Measurements from ENCODE around the gene ELAC1.
A peak's percentile ranks its signal among the peaks of the same experiment; 100 is the strongest.

ELAC1 gene

GRCh38 chr18:51025512-51025911 lies 57.7 kb downstream of the ELAC1 start:
- no peaks in the 10 kb centered on the region for H3K9me3 ChIP-seq (ENCODE audit: low read length)
- H3K4me1 ChIP-seq (ENCODE audit: insufficient read depth, low read length), result peaks cover 15% of the 10 kb centered on the region
- H3K4me3 ChIP-seq (ENCODE audit: low read depth in 1 of 2, low read length in 2 of 2), result no peak overlapping the region
- H3K36me3 ChIP-seq (ENCODE audit: insufficient read depth, low read length), result peaks cover 8% of the 10 kb centered on the region
- H3K27me3 ChIP-seq (ENCODE audit: control insufficient read depth in 1 of 2, insufficient read depth in 2 of 2, low read length in 2 of 2), result no peaks in the 10 kb centered on the region
- H3K27ac ChIP-seq (ENCODE audit: low read depth, low read length), result no peak overlapping the region
- no peak overlapping the region for H3K9ac ChIP-seq (ENCODE audit: low read length)

DNA sequence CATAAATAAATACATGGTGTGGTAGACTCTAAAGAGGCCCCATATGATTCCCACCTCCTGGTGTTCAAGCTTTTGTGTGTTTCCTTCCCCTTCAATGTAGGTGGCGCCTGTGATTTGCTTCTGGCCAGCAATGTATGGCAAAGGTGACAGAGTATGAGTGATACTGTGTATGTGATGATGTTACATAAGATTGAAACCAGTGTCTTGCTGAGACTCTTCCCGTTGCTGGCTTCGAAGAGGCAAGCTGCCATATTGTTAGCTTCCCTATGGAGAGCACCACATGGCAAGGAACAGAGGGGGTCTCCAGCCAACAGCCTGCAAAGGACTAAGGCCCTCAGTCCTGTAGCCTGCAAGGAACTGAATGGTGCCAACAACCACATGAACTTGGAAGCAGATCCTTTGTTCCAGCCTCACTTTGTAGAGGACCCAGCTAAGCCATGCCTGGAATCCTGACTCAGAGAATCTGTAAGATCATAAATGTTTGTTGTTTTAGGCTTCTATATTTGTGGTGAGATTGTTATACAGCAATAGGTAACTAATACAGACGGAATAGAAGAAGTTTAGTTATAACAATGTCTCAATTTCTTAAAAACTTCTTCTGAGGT lies 60.5 kb downstream of the ELAC1 start:
- Histone ChIP-seq H3K4me1 (ENCODE audit: insufficient read depth, low read length) (peaks cover 30% of the 10 kb centered on the region), H3K36me3 (ENCODE audit: insufficient read depth, low read length) (peaks cover 8% of the 10 kb centered on the region), H3K27me3 (ENCODE audit: control insufficient read depth in 1 of 2, insufficient read depth in 2 of 2, low read length in 2 of 2) (no peaks in the 10 kb centered on the region), H3K9me3 (ENCODE audit: low read length) (no peaks in the 10 kb centered on the region), H3K4me3 (ENCODE audit: low read depth in 1 of 2, low read length in 2 of 2) (no peak overlapping the region), H3K27ac (ENCODE audit: low read depth, low read length) (no peak overlapping the region), H3K9ac (ENCODE audit: low read length) (peak overlapping the region; percentile 90)

- peak overlapping the region; percentile 90 for H3K9ac ChIP-seq (ENCODE audit: low read length)
- H3K36me3 ChIP-seq (ENCODE audit: insufficient read depth, low read length), result peaks cover 8% of the 10 kb centered on the region
- no peaks in the 10 kb centered on the region for H3K9me3 ChIP-seq (ENCODE audit: low read length)
- peak overlapping the region; percentile 88 for H3K27ac ChIP-seq (ENCODE audit: low read depth, low read length)
- H3K4me3 ChIP-seq (ENCODE audit: low read depth in 1 of 2, low read length in 2 of 2), result peak overlapping the region; percentile 71 to 81
- H3K4me1 ChIP-seq (ENCODE audit: insufficient read depth, low read length), result peaks cover 39% of the 10 kb centered on the region
- H3K27me3 ChIP-seq (ENCODE audit: control insufficient read depth in 1 of 2, insufficient read depth in 2 of 2, low read length in 2 of 2), result no peaks in the 10 kb centered on the region
These were observed 61.5 kb downstream of the ELAC1 start for GRCh38 chr18:51029378-51029693.

DNA sequence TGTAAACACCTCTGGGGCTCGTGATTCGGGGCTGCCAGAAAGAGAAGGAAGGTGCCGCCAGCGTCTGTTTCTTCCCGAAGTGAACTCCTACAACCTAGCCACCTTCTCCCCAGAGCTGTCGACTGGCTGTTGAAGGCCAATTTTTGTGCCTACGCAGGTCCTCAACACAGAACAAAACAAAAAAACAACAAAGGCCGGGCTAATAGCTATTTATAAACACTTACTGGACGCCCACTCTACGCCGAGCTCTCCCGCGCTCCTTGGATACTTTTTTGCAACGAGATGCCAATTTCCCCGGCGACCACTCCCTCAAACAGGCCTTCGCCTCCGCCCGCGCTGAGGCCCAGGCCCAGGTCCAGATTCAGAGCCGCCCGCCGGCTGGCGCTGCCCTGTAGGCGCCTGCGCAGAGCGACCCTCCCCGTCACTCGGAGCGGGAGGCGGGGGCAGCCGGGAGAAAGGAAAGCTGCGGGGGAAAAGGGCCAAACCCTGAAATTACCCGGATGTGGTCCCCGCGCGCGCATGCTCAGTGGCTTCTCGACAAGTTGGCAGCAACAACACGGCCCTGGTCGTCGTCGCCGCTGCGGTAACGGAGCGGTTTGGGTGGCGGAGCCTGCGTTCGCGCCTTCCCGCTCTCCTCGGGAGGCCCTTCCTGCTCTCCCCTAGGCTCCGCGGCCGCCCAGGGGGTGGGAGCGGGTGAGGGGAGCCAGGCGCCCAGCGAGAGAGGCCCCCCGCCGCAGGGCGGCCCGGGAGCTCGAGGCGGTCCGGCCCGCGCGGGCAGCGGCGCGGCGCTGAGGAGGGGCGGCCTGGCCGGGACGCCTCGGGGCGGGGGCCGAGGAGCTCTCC lies 62.1 kb downstream of the ELAC1 start, which contains the start of gene SMAD4:
Gene SMAD4, plus strand, starts transcription at position 520 of the 843 bp plus-strand sequence. CDS start 16,834 bp downstream, outside the sequence.
- peak within 1 kb of the TSS; percentile 92 for H3K27ac ChIP-seq (ENCODE audit: low read depth, low read length)

DNA sequence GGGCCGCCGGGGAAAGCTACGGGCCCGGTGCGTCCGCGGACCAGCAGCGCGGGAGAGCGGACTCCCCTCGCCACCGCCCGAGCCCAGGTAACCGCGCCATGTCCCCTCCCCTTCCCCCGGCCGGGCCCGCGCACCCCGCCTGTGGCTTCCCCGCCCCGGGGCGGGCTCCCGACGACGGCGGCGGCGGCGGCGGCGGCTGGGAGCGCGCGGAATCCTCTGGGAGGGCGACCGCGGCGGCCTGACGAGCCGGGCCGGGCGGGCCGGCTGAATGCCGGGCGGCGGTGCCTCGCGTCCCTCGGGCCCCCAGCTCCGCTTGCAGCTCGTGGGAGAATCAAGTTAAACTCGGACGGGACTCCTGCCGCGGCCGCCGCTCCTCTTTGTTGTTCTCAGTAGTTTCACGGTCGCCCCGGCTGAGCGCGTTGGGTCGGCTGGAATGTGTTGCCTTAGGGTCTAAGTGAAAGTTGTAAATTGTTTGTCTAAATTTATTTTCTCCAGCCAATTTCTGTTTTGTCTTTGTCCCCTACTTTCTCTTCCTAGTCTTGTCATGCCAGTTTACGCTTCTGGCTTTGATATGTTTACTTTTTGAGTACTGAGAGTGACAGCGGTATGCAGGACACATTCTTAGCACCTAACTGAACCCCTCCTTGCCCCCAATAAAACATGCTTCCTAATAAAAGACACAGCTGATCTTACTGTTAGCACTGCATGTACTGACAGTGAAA lies 62.9 kb downstream of the ELAC1 start:
- Histone ChIP-seq H3K4me1 (ENCODE audit: insufficient read depth, low read length) (peaks cover 53% of the 10 kb centered on the region), H3K9ac (ENCODE audit: low read length) (peak overlapping the region; percentile 91), H3K27ac (ENCODE audit: low read depth, low read length) (peak overlapping the region; percentile 92), H3K36me3 (ENCODE audit: insufficient read depth, low read length) (peaks cover 5% of the 10 kb centered on the region), H3K27me3 (ENCODE audit: control insufficient read depth in 1 of 2, insufficient read depth in 2 of 2, low read length in 2 of 2) (no peaks in the 10 kb centered on the region), H3K4me3 (ENCODE audit: low read depth in 1 of 2, low read length in 2 of 2) (peak overlapping the region; percentile 71 to 92), H3K9me3 (ENCODE audit: low read length) (no peaks in the 10 kb centered on the region)

More for the DNA sequence above, 62.1 kb downstream of the ELAC1 start, which contains the start of gene SMAD4:
- Histone ChIP-seq H3K36me3 (ENCODE audit: insufficient read depth, low read length) (peaks cover 8% of the 10 kb centered on the region), H3K4me1 (ENCODE audit: insufficient read depth, low read length) (peaks cover 45% of the 10 kb centered on the region), H3K9ac (ENCODE audit: low read length) (peak within 1 kb of the TSS; percentile 91), H3K27me3 (ENCODE audit: control insufficient read depth in 1 of 2, insufficient read depth in 2 of 2, low read length in 2 of 2) (no peaks in the 10 kb centered on the region), H3K9me3 (ENCODE audit: low read length) (no peaks in the 10 kb centered on the region), H3K4me3 (ENCODE audit: low read depth in 1 of 2, low read length in 2 of 2) (peak within 1 kb of the TSS; percentile 71 to 92)

DNA sequence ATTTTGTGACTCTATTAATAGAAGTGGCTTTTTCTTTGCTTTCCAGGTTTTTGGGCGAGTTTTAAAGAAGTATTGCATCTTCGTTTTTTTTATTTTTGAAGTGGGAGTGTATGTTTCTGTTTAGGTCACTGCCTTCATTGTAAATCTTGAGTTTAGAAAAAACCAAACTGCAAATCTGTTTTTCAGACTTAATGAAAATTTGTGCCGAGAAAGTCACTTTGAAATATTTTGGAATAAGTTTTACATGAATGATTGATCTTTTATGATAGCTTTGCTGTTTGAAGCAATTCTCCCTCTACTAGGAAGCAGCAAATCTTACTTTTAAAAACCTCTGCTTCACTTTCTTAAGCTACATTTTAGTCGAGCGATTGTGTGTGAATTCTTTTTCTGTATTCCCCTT lies 64.4 kb downstream of the ELAC1 start:
- peak overlapping the region in 1 of 2 donors; percentile 92 for H3K4me3 ChIP-seq (ENCODE audit: low read depth in 1 of 2, low read length in 2 of 2)
- peaks cover 68% of the 10 kb centered on the region for H3K4me1 ChIP-seq (ENCODE audit: insufficient read depth, low read length)
- no peak overlapping the region for H3K9ac ChIP-seq (ENCODE audit: low read length)
- no peaks in the 10 kb centered on the region for H3K27me3 ChIP-seq (ENCODE audit: control insufficient read depth in 1 of 2, insufficient read depth in 2 of 2, low read length in 2 of 2)
- H3K9me3 ChIP-seq (ENCODE audit: low read length), result no peaks in the 10 kb centered on the region
- H3K36me3 ChIP-seq (ENCODE audit: insufficient read depth, low read length), result no peaks in the 10 kb centered on the region
- peak overlapping the region; percentile 1 for H3K27ac ChIP-seq (ENCODE audit: low read depth, low read length)

DNA sequence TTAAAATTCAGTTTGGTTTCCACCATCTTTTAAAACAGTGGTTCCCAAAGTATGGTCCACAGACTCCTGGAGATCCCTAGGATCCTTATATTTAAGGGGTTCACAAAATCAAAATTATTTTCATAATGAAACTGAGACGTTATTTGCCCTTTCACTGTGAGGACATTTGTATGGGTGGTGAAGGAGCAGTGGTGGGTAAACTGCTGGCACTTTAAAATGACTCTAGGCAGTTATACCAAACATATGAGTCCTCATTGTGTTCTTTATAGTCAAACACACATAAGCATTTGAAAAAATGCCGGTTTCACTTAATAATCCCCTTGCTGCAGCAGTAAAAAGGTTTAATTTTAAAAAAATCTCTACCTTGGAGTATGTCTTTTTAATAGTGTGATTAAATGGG lies 69.4 kb downstream of the ELAC1 start:
- H3K9me3 ChIP-seq (ENCODE audit: low read length), result no peaks in the 10 kb centered on the region
- H3K27me3 ChIP-seq (ENCODE audit: control insufficient read depth in 1 of 2, insufficient read depth in 2 of 2, low read length in 2 of 2), result no peaks in the 10 kb centered on the region
- H3K36me3 ChIP-seq (ENCODE audit: insufficient read depth, low read length), result no peaks in the 10 kb centered on the region
- no peak overlapping the region for H3K27ac ChIP-seq (ENCODE audit: low read depth, low read length)
- peaks cover 84% of the 10 kb centered on the region for H3K4me1 ChIP-seq (ENCODE audit: insufficient read depth, low read length)
- no peak overlapping the region for H3K9ac ChIP-seq (ENCODE audit: low read length)
- no peak overlapping the region for H3K4me3 ChIP-seq (ENCODE audit: low read depth in 1 of 2, low read length in 2 of 2)

Measured in muscle layer of colon (tissue), 2 donors.